SH-SY5Y (cell line): ENCODE data around the gene TCF7L1.

Experiments used
- GATA2 ChIP-seq: IDR thresholded peaks from 2 replicates; pipeline ENCODE4 v1.6.1; 2011; ENCODE audit warnings: mild to moderate bottlenecking, low read depth, low read length
- GATA3 ChIP-seq: IDR thresholded peaks from 2 replicates; pipeline ENCODE4 v1.6.1; 2011; ENCODE audit warnings: low read depth, mild to moderate bottlenecking, low read length, moderate library complexity

The TCF7L1 gene

GRCh38 chr2:85235281-85235680, 102.1 kb downstream of the TCF7L1 start:
- no peak for TF ChIP-seq GATA2
- no peak for TF ChIP-seq GATA3

- TF ChIP-seq GATA3 = no peak
- TF ChIP-seq GATA2 = no peak
These were observed 102.9 kb downstream of the TCF7L1 start for GRCh38 chr2:85236084-85236483.

- no peak for TF ChIP-seq GATA3
- TF ChIP-seq GATA2 = no peak
These were observed 104.8 kb downstream of the TCF7L1 start for GRCh38 chr2:85237849-85238565.

- no peak for TF ChIP-seq GATA3
- TF ChIP-seq GATA2 = no peak
These were observed 105.4 kb downstream of the TCF7L1 start for GRCh38 chr2:85238607-85239006.

GRCh38 chr2:85239102-85239501, 105.9 kb downstream of the TCF7L1 start:
- TF ChIP-seq GATA2 (no peak), GATA3 (no peak)

GRCh38 chr2:85240055-85240454, 106.9 kb downstream of the TCF7L1 start:
- no peak for TF ChIP-seq GATA3
- no peak for TF ChIP-seq GATA2

GRCh38 chr2:85242321-85242720, 109.1 kb downstream of the TCF7L1 start:
- no peak for TF ChIP-seq GATA3
- TF ChIP-seq GATA2 = no peak

GRCh38 chr2:85243101-85244072, 110.2 kb downstream of the TCF7L1 start:
- no peak for TF ChIP-seq GATA2
- TF ChIP-seq GATA3 = no peak

- TF ChIP-seq GATA3 (no peak), GATA2 (no peak)
These were observed 111.6 kb downstream of the TCF7L1 start for GRCh38 chr2:85244828-85245227.

GRCh38 chr2:85245891-85246290, 112.7 kb downstream of the TCF7L1 start:
- TF ChIP-seq GATA2 (no peak), GATA3 (no peak)

GRCh38 chr2:85246348-85246747, 113.2 kb downstream of the TCF7L1 start:
- TF ChIP-seq GATA3 (no peak), GATA2 (no peak)

- no peak for TF ChIP-seq GATA2
- no peak for TF ChIP-seq GATA3
These were observed 114.4 kb downstream of the TCF7L1 start for GRCh38 chr2:85247610-85248009.

GRCh38 chr2:85248773-85249509, 115.7 kb downstream of the TCF7L1 start:
- TF ChIP-seq GATA2 (no peak), GATA3 (no peak)

GRCh38 chr2:85250045-85250444, 116.9 kb downstream of the TCF7L1 start:
- TF ChIP-seq GATA2 (no peak), GATA3 (no peak)
